Stimulated activated CD8-positive, alpha-beta memory T cell treated with anti-CD3 and anti-CD28 coated beads, Interleukin-4, amount 100 ng/mL, for 1 hour (primary cell): Measurements from ENCODE around the gene SMG7.

Experiments used
- DNase-seq, 2 donors: peaks; one replicate each; pipeline ENCODE4 v3.0.0-alpha.2; 2020; ENCODE audit warnings: low read depth in 2 of 2, low spot score in 1 of 2

SMG7 gene

DNA sequence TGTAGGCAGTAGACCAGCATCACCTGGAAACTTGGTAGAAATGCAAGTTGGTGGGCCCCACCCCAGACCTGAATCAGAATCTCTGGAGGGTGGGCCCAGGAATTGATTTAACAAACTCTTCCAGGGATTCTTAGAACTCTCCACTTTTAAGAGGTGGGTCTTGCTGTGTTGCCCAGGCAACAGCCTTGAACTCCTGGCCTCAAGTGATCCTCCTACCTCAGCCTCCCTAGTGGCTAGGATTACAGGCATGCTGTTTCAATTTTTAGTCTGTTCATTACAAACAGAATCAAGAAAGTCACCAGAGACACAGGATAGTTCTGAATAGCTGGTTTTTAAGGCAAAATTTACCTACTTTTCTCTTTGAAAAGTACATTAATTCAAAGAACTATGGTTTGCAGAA lies 86.8 kb downstream of the SMG7 start:
- no peak for DNase-seq

DNA sequence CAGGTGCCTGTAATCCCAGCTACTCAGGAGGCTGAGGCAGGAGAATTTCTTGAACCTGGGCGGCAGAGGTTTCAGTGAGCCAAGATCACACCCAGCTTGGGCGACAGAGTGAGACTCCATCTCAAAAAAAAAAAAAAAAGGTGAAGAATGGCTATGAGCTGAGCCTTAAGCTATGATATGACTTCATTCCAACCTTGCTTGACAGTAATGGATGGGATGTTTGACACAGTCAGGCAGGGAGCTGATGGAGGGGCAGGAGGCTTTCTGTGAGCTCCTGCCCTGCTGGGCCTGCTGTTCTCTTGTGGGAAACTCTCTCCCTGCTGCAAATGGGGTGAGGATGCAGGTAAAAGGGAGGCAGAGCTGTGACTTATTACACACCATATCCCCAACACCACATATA lies 90.4 kb downstream of the SMG7 start:
- DNase-seq = no peak

DNA sequence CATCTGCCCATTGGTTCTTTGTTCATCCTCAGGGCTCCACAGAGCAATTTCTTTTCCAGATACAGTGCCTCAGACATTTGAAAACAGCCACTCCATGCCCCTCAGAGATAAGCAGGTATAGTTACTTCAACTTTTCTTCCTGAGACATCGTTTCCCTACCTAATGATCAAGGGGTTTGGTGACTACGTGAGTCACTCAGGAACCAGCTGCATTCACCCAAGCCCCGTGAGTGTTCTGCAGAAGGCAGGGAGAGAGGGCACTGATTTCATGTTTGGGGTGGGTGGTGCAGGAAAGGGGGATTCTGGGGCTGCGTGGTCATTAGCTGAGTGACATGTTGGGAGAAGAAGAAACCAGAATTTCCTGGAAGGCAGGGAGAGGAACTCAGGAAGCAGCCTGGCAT lies 93.0 kb downstream of the SMG7 start:
- DNase-seq = no peak

DNA sequence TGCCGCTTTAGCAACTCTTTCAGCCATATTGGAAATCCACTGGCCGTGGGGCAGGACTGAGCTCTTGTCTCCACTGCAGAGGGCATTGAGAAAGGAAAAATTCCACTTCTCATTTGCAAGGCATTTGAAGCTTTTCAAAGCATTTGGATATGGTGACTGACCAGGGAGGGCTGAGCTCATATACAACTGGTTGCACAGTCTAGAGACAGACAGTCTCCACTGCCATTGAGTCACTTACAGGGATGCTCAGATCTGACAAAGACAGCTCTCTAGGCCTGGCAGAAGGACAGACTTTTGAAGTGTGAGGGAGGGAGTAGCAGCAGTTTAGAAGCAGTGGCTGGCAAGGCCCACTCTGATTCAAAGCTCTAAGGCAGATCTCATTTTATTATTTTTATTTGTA lies 93.7 kb downstream of the SMG7 start:
- DNase-seq = no peak

DNA sequence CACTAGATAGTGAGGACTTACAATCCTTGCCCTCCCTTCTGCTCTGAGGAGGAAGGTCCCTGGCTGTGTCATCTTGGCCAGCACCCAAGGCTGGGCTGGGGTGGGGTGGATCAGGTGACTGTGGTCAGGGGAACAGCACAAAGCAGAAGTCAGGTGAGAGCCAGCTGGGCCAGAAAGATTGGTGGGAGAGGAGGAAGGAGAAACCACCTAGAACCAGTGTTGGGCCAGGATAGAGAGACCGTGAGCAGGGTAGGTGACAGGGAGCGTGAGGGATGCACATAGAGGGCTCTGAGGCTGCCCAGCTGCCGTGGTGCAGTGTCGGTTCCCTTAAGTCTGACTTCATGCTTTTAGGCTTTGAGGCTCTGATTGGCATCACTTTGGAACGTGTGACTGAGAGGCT lies 95.3 kb downstream of the SMG7 start:
- no peak for DNase-seq

DNA sequence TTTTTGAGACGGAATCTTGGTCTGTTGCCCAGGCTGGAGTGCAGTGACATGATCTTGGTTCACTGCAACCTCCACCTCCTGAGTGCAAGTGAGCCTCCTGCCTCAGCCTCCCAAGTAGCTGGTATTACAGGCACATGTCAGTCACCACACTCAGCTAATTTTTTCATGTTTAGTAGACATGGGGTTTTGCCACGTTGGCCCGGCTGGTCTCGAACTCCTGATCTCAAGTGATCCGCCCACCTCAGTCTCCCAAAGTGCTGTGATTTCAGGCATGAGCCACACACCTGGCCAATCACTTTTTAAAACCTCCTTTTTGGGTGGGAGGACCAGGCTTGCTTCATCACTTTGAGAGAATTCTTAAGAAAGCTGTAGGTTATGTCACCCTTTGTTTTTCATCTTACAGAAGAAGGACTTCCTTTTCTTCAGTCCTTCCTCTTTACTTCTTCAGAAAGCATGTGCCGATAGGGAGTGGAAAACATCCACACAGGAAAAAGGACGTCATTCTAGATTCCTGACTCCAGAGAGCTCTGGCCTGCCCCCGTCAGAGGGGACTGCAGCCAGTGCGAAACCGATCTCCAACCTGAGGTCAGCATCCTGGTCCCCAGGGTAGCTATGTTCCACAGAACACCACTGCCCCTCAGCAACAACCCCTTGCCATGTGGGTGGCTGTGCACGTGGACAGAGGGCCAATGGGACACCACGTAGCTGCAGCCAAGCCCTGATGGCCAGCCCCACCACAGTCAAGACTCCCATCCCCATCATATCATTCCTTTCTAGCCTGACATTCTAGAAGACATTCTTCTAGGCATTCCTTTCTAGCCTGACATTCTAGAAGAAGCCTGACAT lies 96.1 kb downstream of the SMG7 start:
- DNase-seq = no peak

DNA sequence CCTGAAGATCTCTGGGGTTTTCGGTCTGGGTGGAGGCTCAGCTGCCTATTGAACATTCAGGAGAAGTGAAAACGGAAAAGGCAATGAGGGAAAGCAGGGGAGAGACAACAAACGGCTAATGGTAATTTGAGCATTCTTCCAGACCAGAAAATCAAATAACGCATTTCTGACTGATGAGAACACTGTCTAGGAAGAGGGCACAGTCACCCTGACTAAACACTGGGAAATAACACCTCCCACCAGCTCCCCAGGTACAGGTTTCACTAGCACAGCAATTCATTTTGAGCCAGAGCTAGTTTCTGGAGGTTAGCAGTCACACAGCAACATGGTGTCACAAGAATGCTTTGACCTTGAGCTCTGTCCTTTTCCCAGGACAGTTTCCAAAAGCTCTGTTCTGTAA lies 96.8 kb downstream of the SMG7 start:
- no peak for DNase-seq

DNA sequence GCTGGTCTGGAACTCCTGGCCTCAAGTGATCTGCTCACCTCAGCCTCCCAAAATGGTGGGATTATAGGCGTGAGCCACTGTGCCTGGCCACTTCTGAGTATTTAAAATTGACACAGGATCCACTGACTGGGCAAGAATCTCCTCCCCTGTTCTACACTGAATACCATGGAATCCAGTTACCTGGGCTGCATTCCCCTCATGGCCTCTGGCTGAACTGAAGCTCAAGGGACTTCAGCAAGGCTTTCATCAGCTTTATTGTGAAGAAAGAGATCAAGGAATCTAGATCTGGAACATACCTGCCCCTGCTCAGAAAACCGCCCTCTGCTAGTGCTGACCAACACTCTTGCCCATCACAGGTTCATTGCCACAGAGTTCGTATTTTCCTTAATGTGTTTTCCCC lies 97.5 kb downstream of the SMG7 start:
- no peak for DNase-seq

DNA sequence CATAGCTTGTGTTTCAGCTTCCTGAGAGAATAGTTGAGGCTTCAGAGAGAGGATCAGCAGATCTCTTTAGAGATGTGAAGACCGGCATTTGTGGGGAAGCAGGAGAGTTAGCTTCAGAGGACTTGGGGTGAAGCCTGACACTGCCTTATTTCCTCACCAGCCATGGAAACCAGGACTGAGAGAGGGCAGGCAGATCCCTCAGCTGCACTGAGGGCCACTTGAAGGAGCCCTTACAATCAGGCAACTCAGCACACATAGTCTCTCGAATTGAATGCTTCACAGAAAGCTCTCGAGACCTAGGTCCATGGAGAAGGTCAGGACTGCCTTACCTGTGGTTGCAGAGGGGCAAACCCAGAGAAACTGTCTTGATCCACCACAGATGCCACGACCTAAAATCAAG lies 98.2 kb downstream of the SMG7 start:
- no peak for DNase-seq

DNA sequence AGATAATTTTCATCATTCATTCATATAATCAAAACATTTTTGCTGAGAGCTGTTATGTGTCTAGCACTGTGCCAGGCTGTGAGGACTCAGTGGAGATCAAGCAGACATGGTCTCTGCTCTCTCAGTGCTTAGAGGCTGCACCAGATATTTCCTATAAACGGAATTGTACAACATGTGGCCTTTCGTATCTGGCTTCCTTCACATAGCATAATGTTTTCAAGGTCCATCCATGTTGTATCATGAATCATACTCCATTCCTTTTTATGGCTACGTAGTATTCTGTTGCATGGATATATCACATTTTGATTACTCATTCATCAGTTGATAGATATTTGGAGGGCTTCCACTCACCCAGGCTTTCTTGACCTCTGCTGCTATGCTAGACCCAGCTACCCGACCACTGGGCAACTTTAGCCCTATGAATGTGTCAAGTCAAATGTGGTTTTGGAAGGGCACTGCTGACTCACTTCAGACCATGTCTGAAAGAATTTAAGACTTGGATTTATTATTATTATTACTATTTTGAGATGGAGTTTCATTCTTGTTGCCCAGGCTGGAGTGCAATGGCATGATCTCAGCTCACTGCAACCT lies 99.5 kb downstream of the SMG7 start:
- no peak for DNase-seq

DNA sequence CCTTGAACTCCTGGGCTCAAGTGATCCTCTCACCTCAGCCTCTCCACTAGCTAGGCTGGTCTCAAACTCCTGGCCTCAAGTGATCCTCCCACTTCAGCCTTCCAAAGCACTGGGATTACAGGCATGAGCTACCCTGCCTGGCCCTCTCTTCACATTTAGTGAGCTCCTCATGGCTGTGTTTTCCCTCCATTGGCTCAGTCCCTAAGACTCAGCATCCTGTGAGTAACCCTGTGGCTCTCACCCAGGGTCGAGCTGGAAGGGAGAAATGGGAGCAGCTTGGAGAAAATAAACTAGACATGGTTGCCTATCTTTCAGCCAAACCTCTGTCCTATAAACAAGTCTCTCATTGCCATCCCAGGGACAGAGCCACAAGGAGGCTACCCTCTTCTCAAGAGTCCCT lies 100.4 kb downstream of the SMG7 start:
- no peak for DNase-seq

DNA sequence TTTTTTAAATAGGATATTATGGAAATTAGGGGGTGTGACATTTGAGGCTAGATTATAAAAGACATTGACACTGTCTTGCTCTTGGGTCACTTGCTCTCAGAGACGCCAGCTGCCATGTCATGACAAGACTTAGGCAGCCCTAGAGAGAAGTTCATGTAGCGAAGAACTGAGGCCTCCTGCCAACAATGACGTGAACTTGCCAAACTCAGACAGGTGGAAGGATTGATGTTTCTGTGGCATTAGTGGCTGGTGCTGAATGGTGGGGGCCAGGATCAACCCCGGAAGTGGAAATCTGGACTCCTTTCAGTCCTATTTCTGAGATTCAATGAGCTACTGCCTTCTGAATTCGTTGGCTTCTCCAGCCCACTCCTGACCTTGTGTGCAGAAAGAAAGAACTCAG lies 103.3 kb downstream of the SMG7 start:
- no peak for DNase-seq

DNA sequence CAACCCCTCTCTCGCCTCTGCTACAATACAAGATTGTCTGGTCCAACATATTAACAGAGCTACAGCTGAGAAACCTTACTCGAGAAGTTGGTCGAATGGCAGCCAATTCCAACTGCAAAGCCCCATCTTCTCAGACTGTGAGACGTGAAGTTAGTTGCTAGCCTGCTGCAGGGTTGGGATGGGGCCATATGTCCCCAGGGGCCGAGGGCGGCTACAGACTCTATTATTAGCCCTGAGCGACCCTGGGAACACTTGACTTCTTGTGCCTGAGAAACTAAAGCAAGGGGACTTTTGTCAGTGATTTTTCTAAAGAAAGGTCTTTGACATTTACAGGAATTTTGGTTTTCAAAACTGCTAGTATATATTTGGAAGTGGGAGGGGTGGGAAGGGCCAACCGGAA lies 104.2 kb downstream of the SMG7 start:
- no peak for DNase-seq

DNA sequence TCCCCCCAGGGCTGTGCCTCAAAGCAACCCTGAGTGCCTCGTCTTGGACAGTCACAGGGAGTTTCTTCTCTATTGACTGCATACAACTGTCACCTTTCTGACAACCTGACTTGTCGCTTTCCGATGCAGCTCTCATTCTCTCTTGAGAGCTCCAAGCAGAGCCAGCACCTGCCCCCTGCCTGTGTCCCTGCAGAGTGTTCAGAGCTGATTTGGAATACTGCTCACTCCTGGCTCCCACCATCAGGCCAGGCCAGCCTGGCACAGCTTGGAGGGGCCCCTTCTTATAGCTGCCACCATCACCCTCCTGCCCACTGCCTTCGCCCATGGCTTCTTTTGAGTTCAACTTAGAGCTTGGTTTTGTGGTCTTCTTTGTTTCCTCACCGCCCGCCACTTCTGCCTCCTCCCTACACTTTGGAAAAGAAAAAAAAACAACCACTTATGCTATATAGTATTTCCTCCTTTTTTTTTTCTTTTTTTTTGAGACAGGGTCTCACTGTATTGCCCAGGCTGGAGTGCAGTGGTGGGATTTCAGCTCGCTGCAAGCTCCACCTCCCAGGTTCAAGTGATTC lies 105.7 kb downstream of the SMG7 start:
- no peak for DNase-seq

DNA sequence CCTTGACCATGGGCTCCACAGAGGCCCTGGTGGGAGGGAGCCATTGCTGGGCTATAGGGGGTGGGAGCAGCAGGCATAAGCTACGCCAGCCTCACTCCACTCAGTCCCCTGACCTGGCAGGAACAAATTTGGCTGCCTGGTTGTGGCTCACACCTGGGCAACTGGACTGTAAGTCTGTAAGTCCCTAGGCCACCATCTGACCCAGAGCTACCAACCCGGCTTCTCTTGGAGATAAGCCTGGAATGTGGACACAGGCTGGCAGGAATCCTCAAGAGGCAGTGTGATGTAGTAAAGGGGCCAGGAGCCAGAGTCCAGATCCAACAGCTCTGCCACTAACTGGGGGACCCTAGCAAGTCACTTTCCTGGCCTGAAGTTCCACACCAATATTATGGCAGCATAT lies 106.6 kb downstream of the SMG7 start:
- DNase-seq = no peak

DNA sequence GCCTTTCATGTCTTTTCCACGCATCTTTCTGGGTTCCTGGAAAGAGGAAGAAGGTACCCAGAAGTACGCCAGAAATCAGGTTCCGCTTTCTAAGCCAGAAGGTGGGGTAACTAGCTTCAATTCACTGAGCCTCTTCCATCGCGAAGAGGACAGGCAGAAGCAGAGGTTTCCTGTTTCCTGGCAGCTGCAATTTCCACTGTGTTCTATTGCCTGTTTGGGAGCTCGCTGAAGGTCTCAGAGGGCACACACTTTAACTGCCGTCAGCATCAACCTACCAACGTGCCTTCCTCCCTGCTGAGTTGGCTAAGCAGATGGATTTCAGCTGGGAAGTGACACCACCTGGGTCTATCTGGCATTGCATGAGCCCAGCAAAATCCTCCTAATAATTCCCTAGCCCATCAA lies 108.0 kb downstream of the SMG7 start:
- DNase-seq = no peak

DNA sequence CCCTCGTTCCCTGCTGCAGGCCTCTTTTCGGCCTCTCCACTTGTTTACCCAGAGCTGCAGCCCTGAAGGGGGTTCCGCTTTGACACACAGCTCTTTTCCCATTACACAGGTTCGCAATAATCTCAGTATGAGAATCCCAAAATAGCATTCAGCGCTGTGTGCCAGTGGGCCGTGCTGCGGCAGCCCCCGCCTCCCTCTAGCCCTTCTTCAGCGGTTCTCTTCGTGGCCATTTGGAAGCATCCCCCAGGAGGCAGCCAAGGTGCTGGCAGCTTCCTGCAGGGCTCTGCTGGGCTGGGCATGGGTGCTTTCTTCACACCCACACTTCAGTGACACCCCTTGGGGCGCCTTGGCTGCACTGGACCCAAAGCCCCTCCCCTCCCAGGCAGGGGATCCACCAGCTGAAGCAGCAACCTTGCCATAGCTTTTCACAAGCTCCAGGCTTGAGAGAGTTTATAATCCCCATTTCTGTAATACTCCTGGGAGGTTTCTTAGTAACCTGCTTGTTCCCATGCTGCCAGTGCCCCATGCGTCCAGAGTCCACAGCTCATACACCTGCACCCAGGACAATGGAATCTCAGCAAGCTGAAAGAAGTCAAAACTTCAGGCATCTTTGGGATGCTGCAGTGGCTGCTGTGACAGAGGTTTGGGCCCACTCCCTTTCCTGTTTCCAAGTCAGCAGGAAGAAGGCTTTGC lies 109.9 kb downstream of the SMG7 start:
- DNase-seq = no peak

DNA sequence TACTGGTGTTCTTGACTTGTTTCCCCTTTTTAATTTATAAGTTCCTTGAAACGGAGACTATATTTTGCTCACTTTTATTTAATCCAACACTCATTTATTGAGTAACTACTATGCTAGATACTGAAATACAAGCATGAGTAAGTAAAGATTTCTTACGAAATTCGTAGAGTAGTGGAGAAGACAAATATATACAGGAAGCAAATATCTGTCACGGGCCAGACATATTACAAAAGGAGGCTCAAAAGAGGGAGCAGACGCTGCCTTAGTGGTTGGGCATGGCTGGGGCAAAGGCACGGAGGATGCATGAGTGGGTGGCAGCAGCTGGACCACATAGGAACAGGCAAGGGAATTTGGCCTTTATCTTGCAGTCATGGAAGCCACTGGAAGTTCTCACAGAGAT lies 111.2 kb downstream of the SMG7 start:
- no peak for DNase-seq

DNA sequence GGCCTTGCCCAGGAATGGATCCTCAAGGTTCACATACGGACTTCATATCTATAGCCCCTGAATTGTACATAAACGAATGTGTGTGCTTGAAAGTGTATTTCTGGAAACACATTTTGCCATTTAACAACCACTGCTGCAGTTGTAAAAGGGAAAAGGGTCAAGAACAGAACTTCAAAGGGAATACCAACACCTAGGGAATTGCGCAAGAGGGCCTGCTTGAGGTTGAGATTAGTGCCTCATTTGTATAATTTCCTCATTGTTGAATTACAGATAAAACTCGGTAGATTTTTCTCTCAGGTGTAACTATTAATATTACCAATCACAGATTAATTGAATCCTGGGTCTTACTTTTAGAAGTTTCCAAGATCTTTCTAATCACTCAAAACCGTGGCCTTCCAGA lies 111.8 kb downstream of the SMG7 start:
- no peak for DNase-seq

DNA sequence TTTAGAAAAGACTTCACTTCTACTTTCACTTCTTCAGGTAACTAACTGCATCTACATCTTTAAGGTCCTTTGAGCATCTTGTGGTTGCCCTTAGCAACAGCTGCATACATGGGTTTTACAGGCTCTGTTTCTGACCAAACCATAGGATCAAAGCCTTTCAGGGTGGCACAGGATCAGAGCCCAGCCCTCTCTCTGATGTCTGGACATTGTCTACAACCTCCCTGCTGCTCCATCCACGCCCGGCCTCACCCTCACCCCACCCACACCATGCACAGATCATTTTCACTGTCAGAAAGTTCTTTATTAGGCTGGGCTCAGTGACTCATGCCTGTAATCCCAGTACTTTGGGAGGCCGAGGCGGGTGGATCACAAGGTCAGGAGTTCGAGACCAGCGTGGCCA lies 112.7 kb downstream of the SMG7 start:
- no peak for DNase-seq

DNA sequence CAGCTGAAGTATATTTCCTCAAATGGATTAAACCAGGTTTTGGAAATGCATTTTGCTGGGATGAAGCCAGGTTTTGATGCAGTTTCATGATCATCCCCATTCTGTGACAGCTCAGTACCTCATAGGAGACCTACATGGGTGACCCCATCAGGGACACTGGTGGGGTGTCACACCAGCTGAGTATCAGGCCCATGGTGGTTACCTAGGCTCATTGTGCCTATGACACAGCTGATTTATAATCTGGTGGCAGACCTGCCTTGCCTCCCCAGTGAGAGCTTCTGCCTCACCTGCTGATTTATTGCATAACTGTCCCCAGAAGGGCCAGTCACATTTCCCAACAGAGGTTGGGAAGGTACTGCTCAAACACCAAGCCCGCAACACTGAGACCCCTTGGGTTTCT lies 114.2 kb downstream of the SMG7 start:
- no peak for DNase-seq

DNA sequence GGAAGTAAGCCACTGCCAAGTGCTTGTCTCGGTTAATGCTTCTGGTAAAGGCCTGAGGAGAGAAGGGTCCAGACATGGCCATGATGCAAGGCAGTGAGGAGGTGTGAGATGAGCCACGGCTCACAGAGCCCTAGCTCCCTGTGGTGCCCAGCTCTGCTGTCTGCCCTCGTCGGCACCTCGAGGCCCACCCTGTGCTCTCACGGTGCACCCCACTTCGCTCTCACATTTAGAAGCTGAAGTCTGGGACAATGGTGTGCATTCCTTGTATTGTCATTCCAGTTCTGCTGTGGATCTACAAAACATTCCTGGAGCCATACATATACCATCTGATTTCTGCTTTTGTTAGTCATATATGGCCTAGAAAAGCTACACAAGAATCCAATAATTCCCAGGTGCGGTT lies 114.6 kb downstream of the SMG7 start:
- DNase-seq = no peak
